Nephron progenitor cell (in vitro differentiated cells): Measurements from ENCODE around the gene RPIA.

Experiments
- DNase-seq: peaks from one replicate; pipeline ENCODE4 v3.0.0; 2021
- H3K27ac Mint-ChIP-seq: 2 replicates; pipeline ENCODE4 v1.8.0; 2021; ENCODE audit warnings: mild to moderate bottlenecking, moderate library complexity, mixed read lengths
- H3K27me3 Mint-ChIP-seq: 2 replicates; pipeline ENCODE4 v1.8.0; 2021; ENCODE audit warnings: mild to moderate bottlenecking, low read depth, mixed read lengths; ENCODE audit not compliant: poor library complexity
- H3K36me3 Mint-ChIP-seq: 2 replicates; pipeline ENCODE4 v1.8.0; 2021; ENCODE audit warnings: low read depth, mixed read lengths
- H3K4me1 Mint-ChIP-seq: 2 replicates; pipeline ENCODE4 v1.8.0; 2021; ENCODE audit warnings: mixed read lengths
- H3K4me3 Mint-ChIP-seq: 2 replicates; pipeline ENCODE4 v1.8.0; 2021; ENCODE audit warnings: mild to moderate bottlenecking, moderate library complexity, mixed read lengths
- H3K9me3 Mint-ChIP-seq: 2 replicates; pipeline ENCODE4 v1.8.0; 2021; ENCODE audit warnings: mild to moderate bottlenecking, moderate library complexity, mixed read lengths
- CTCF ChIP-seq: fragments of 200-600 bp; sonication (generic); IDR thresholded peaks from 2 replicates; pipeline ENCODE4 v1.5.0; 2021; ENCODE audit warnings: antibody characterized with exemption

Gene RPIA

GRCh38 chr2:88697370-88698026 is 6.0 kb downstream of the RPIA start:
- Mint-ChIP-seq H3K27ac (no peak overlapping the region), H3K36me3 (peaks cover 57% of the 10 kb centered on the region), H3K4me3 (no peak overlapping the region), H3K9me3 (peaks cover 8% of the 10 kb centered on the region), H3K4me1 (peaks cover 10% of the 10 kb centered on the region), H3K27me3 (no peaks in the 10 kb centered on the region)
- no peak for DNase-seq
- TF ChIP-seq CTCF: no peak

- Mint-ChIP-seq H3K27ac (no peak overlapping the region), H3K4me1 (peaks cover 6% of the 10 kb centered on the region), H3K4me3 (no peak overlapping the region), H3K27me3 (no peaks in the 10 kb centered on the region), H3K9me3 (peaks cover 10% of the 10 kb centered on the region), H3K36me3 (peaks cover 63% of the 10 kb centered on the region)
- no peak for DNase-seq
- TF ChIP-seq CTCF: no peak
Measured at GRCh38 chr2:88698027-88698413, 6.5 kb downstream of the RPIA start.

- H3K4me1 Mint-ChIP-seq: no peaks in the 10 kb centered on the region
- TF ChIP-seq CTCF: no peak
- no peaks in the 10 kb centered on the region for H3K27me3 Mint-ChIP-seq
- peaks cover 69% of the 10 kb centered on the region for H3K36me3 Mint-ChIP-seq
- no peak overlapping the region for H3K4me3 Mint-ChIP-seq
- DNase-seq: no peak
- peaks cover 8% of the 10 kb centered on the region for H3K9me3 Mint-ChIP-seq
- no peak overlapping the region for H3K27ac Mint-ChIP-seq
Measured at GRCh38 chr2:88698498-88699233, 7.2 kb downstream of the RPIA start.

GRCh38 chr2:88707003-88707402 is 15.5 kb downstream of the RPIA start:
- TF ChIP-seq CTCF: no peak
- Mint-ChIP-seq H3K9me3 (peaks cover 43% of the 10 kb centered on the region), H3K4me3 (no peak overlapping the region), H3K27me3 (no peaks in the 10 kb centered on the region), H3K36me3 (peaks cover 81% of the 10 kb centered on the region), H3K4me1 (no peaks in the 10 kb centered on the region), H3K27ac (no peak overlapping the region)
- DNase-seq: no peak

- Mint-ChIP-seq H3K4me3 (no peak overlapping the region), H3K9me3 (peaks cover 49% of the 10 kb centered on the region), H3K4me1 (no peaks in the 10 kb centered on the region), H3K27ac (no peak overlapping the region), H3K36me3 (peaks cover 81% of the 10 kb centered on the region), H3K27me3 (no peaks in the 10 kb centered on the region)
- TF ChIP-seq CTCF: no peak
- DNase-seq: no peak
Measured at GRCh38 chr2:88709181-88709631, 17.7 kb downstream of the RPIA start.
